Heart right ventricle (tissue), 16 donors: ENCODE measurements around the gene XRCC5. TPM values are rescaled to one million over a fixed set of nuclear protein-coding genes. Genes with fewer than 3 reads are reported as not detected.

Source experiments
- ATAC-seq, 8 donors: fragments of 200-7000 bp; cut with Tn5 transposase; one replicate each; pipeline ENCODE4 v1.9.1; 2020; ENCODE audit warnings: mild to moderate bottlenecking in 8 of 8, moderate library complexity in 8 of 8, moderate number of reproducible peaks in 1 of 8
- DNase-seq, 2 donors: peaks; one replicate each; pipeline ENCODE4 v3.0.0-alpha.2; 2020
- H3K27ac ChIP-seq, 10 donors: fragments of 200-600 bp; sonication (generic) in 2 of 10; one replicate each; pipeline versions ENCODE4 v1.5.0 to v1.8.0; 2020 to 2022; ENCODE audit warnings: mild to moderate bottlenecking in 3 of 10
- H3K27me3 ChIP-seq, 7 donors: fragments of 200-600 bp; one replicate each; pipeline ENCODE4 v1.8.0; 2021 to 2022; ENCODE audit warnings: mild to moderate bottlenecking in 2 of 7
- H3K36me3 ChIP-seq, 9 donors: fragments of 200-600 bp; sonication (generic) in 1 of 9; one replicate each; pipeline versions ENCODE4 v1.5.0 to v1.8.0; 2020 to 2022; ENCODE audit warnings: mild to moderate bottlenecking in 2 of 9
- H3K4me1 ChIP-seq, 9 donors: fragments of 200-600 bp; sonication (generic) in 1 of 9; one replicate each; pipeline versions ENCODE4 v1.5.0 to v1.8.0; 2020 to 2022; ENCODE audit warnings: mild to moderate bottlenecking in 4 of 9
- H3K4me3 ChIP-seq, 10 donors: fragments of 200-600 bp; sonication (generic) in 2 of 10; one replicate each; pipeline versions ENCODE4 v1.5.0 to v1.8.0; 2020 to 2022; ENCODE audit warnings: mild to moderate bottlenecking in 7 of 10, moderate library complexity in 2 of 10
- H3K9me3 ChIP-seq, 11 donors: fragments of 200-600 bp in 10 of 11; sonication (generic) in 2 of 11; one replicate each; pipeline versions ENCODE4 v1.5.0 to v1.8.0; 2013 to 2022; ENCODE audit warnings: mild to moderate bottlenecking in 2 of 11, control low read depth in 1 of 11, moderate library complexity in 1 of 11
- CTCF ChIP-seq, 9 donors: fragments of 200-600 bp; sonication (generic) in 2 of 9; IDR thresholded peaks; one replicate each; pipeline versions ENCODE4 v1.5.0 to v1.8.0; 2021 to 2022; ENCODE audit warnings: antibody characterized with exemption in 9 of 9, mild to moderate bottlenecking in 5 of 9, moderate library complexity in 1 of 9
- whole genome bisulfite sequencing, 2 donors: extraction: QIAGEN DNeasy Blood & Tissue Kit; methylation state at CpG; one replicate each; pipeline ENCODE4 v1.1.7; 2013; ENCODE audit warnings: inconsistent platforms in 1 of 2; 5-methylcytosine and 5-hydroxymethylcytosine counted together
- intact Hi-C, 10 donors: fragments of 100-400 bp; cut with DNase I; formaldehyde crosslinking; loops; one replicate each; pipeline versions ENCODE4 v1.11.1 to v1.14.2; 2022
- polyA plus RNA-seq, 2 donors: library from polyadenylated mRNA; stranded (reverse); fragments of 200-250 nt; gene quantifications; one replicate each; pipeline ENCODE4 v1.2.3, GENCODE V29; 2013
- total RNA-seq, 10 donors: library from RNA; stranded (reverse); fragmentation: NEBNext Ultra II Directional in 3 of 10; extraction: Animal tissue kit (Norgen Biotek cat#: 25700) in 3 of 10; gene quantifications; one replicate each; pipeline versions ENCODE4 v1.2.1 to v1.2.4, GENCODE V29; 2021 to 2023
- donor health status: Arrhythmogenic right ventricular cardiomyopathy.
- donor health status: ischemic (EF 13 %, LVEDD 7.1; RV severe dilation, severe dysfunction).
- donor health status: healthy with polysubstance abuse.
- donor health status: DM: no; HTN: yes; CAD: no.
- donor health status: DM: no; HTN: no; CAD: no.
- donor health status: ischemic (EF 25% LVEDD 6.9; RV normal size, moderate dysfunction).
- donor health status: ischemic (EF 25% LVEDD 5.7; RV mildly dilated, moderate dysfunction).
- donor health status: healthy.
- donor health status: DM: yes; HTN: yes; CAD: no.
- donor health status: Ischemic cardiomyopathy.
- donor health status: ischemic (EF 35%, LVEDD 5.7; RV mildly dilated, moderate dysfunction).
- donor health status: nonischemic (EF 11% LVEDD 7.7; RV severe dilation, severe dysfunction).
- donor health status: DM: yes; HTN: yes; CAD: no.
- donor health status: PGD.
- donor health status: ischemic (EF 29% LVEDD 5.4; RV normal size, mild dysfunction).
- donor health status: nonischemic (EF 23%, LVEDD 6.1; RV moderate dilation, normal function).

XRCC5 gene
- total and polyA plus RNA-seq, 12 donors, result 35.6 to 163 (median 134) TPM

- intact Hi-C loops, result loop anchor here in 1 of 10 donors (10.0 kb wide), 1 partner anchor 589 kb away; no protein-coding TSS in a partner anchor
- DNase-seq (no peak), ATAC-seq (no peak)
- Histone ChIP-seq H3K9me3 (peaks cover 0 to 47% (median 26%) of the 10 kb centered on the region in 11 donors), H3K27ac (no peak overlapping the region), H3K27me3 (no peaks in the 10 kb centered on the region), H3K4me1 (no peaks in the 10 kb centered on the region), H3K36me3 (no peaks in the 10 kb centered on the region), H3K4me3 (no peak overlapping the region)
- WGBS, 2 donors, result 95 to 99% methylated on average over 3 of the region's 3 CpGs
- TF ChIP-seq CTCF (IDR thresholded peaks at IDR 0.05), result no peak
Observed at GRCh38 chr2:216234106-216234505, 125.0 kb downstream of the XRCC5 start.

- TF ChIP-seq CTCF (IDR thresholded peaks at IDR 0.05), result no peak
- WGBS, 2 donors, result 85 to 90% methylated on average over 2 of the region's 2 CpGs
- intact Hi-C loops, result loop anchor here in 1 of 10 donors (10.0 kb wide), 1 partner anchor 591 kb away; no protein-coding TSS in a partner anchor
Observed at GRCh38 chr2:216235462-216235861, 126.3 kb downstream of the XRCC5 start.

GRCh38 chr2:216235896-216236295 lies 126.7 kb downstream of the XRCC5 start:
- Histone ChIP-seq H3K27ac (no peak overlapping the region), H3K27me3 (no peaks in the 10 kb centered on the region), H3K4me1 (no peaks in the 10 kb centered on the region), H3K4me3 (no peak overlapping the region), H3K9me3 (peaks cover 0 to 30% (median 22%) of the 10 kb centered on the region in 11 donors), H3K36me3 (no peaks in the 10 kb centered on the region)
- WGBS, 2 donors, result 92 to 94% methylated on average over 1 of the region's 1 CpG
- DNase-seq (no peak), ATAC-seq (no peak)
- intact Hi-C loops, result loop anchor here in 1 of 10 donors (10.0 kb wide), 1 partner anchor 591 kb away; no protein-coding TSS in a partner anchor
- TF ChIP-seq CTCF (IDR thresholded peaks at IDR 0.05), result no peak

More at GRCh38 chr2:216235462-216235861, 126.3 kb downstream of the XRCC5 start:
- ATAC-seq, result no peak
- Histone ChIP-seq H3K27me3 (no peaks in the 10 kb centered on the region), H3K36me3 (no peaks in the 10 kb centered on the region), H3K9me3 (peaks cover 0 to 35% (median 26%) of the 10 kb centered on the region in 11 donors), H3K4me1 (no peaks in the 10 kb centered on the region), H3K27ac (no peak overlapping the region), H3K4me3 (no peak overlapping the region)
- DNase-seq, result no peak

DNA sequence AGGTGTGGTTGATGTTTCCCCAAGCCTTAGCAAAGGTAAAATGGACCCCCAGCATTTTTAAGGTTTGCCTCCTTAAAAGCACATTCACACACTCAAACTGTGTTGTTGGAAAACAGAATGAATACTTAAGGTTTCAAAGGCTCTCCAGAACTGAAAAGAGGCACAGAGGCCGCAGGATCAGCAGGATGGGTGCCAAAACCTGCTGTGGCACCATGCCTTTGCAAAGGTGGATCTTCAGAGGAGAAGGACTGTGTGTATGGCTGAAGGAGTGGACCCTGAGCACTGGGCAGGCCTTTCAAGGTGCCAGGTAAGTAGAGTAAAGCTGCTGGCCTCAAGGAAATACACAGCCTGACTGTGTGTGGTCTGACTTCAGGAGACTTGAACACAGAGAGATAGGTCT lies 127.3 kb downstream of the XRCC5 start:
- no peak for ATAC-seq
- WGBS, 2 donors, result 0 to 2% methylated on average over 1 of the region's 1 CpG
- Histone ChIP-seq H3K27ac (no peak overlapping the region), H3K4me3 (no peak overlapping the region), H3K36me3 (no peaks in the 10 kb centered on the region), H3K27me3 (no peaks in the 10 kb centered on the region), H3K9me3 (peaks cover 0 to 24% (median 18%) of the 10 kb centered on the region in 11 donors), H3K4me1 (no peaks in the 10 kb centered on the region)
- DNase-seq, result no peak
- intact Hi-C loops, result loop anchor here in 1 of 10 donors (10.0 kb wide), 1 partner anchor 592 kb away; no protein-coding TSS in a partner anchor
- TF ChIP-seq CTCF (IDR thresholded peaks at IDR 0.05), result no peak
